ENCODE results near the gene TUT1. TPM values are rescaled to one million over a fixed set of nuclear protein-coding genes. Genes with fewer than 3 reads are reported as not detected.
"Not testable (repeated sequence)": the region's sequence is repeated elsewhere in the genome, so short reads cannot be mapped to it uniquely, and the experiment has no call there.

The TUT1 gene
- total and polyA plus RNA-seq, 2 donors from 2014 or later, result 18.7 to 29.5 TPM

GRCh38 chr11:62592989-62593421 is 1.7 kb upstream of the TUT1 start:
- TF ChIP-seq, protein P1, sequence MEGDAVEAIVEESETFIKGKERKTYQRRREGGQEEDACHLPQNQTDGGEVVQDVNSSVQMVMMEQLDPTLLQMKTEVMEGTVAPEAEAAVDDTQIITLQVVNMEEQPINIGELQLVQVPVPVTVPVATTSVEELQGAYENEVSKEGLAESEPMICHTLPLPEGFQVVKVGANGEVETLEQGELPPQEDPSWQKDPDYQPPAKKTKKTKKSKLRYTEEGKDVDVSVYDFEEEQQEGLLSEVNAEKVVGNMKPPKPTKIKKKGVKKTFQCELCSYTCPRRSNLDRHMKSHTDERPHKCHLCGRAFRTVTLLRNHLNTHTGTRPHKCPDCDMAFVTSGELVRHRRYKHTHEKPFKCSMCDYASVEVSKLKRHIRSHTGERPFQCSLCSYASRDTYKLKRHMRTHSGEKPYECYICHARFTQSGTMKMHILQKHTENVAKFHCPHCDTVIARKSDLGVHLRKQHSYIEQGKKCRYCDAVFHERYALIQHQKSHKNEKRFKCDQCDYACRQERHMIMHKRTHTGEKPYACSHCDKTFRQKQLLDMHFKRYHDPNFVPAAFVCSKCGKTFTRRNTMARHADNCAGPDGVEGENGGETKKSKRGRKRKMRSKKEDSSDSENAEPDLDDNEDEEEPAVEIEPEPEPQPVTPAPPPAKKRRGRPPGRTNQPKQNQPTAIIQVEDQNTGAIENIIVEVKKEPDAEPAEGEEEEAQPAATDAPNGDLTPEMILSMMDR (IDR thresholded peaks at IDR 0.05; ENCODE audit: borderline replicate concordance, extremely low read depth, insufficient read depth), result no peak
- intact Hi-C loops (cut with DNase I), result no loop called here
- H3K4me1 ChIP-seq (ENCODE audit: control insufficient read depth in 2 of 3, insufficient read depth in 2 of 3, low read depth in 1 of 3, low read length in 3 of 3), result peaks cover 4 to 16% (median 16%) of the 10 kb centered on the region in 3 donors
- H3K9me3 ChIP-seq (ENCODE audit: control insufficient read depth in 2 of 3, insufficient read depth in 1 of 3, low read length in 3 of 3), result no peaks in the 10 kb centered on the region
- H3K4me3 ChIP-seq (ENCODE audit: low read length in 3 of 3), result no peak overlapping the region
- no peaks in the 10 kb centered on the region for H3K27me3 ChIP-seq (ENCODE audit: control insufficient read depth, insufficient read depth, low read length)
- H3K27ac ChIP-seq (ENCODE audit: low read depth in 2 of 2, low read length in 2 of 2), result no peak overlapping the region
- peak overlapping the region in 1 of 3 donors; percentile 99 for H3K9ac ChIP-seq (ENCODE audit: low read length in 3 of 3)
- FAIRE-seq, result no peak
- H3K36me3 ChIP-seq (ENCODE audit: control insufficient read depth in 2 of 3, insufficient read depth in 3 of 3, low read length in 3 of 3), result peaks cover 7 to 40% (median 37%) of the 10 kb centered on the region in 3 donors
- DNase-seq, result peak in 1 of 5 donors; percentile 36

GRCh38 chr11:62592146-62592815 is 958 bp upstream of the TUT1 start:
- Histone ChIP-seq H3K9ac (ENCODE audit: low read length in 3 of 3) (peak overlapping the region; percentile 35 to 99 (median 90)), H3K36me3 (ENCODE audit: control insufficient read depth in 2 of 3, insufficient read depth in 3 of 3, low read length in 3 of 3) (peaks cover 3 to 40% (median 30%) of the 10 kb centered on the region in 3 donors), H3K4me1 (ENCODE audit: control insufficient read depth in 2 of 3, insufficient read depth in 2 of 3, low read depth in 1 of 3, low read length in 3 of 3) (peaks cover 4 to 16% (median 16%) of the 10 kb centered on the region in 3 donors), H3K27ac (ENCODE audit: low read depth in 2 of 2, low read length in 2 of 2) (peak overlapping the region; percentile 91 to 96), H3K4me3 (ENCODE audit: low read length in 3 of 3) (peak overlapping the region; percentile 72 to 93 (median 73)), H3K27me3 (ENCODE audit: control insufficient read depth, insufficient read depth, low read length) (no peaks in the 10 kb centered on the region), H3K9me3 (ENCODE audit: control insufficient read depth in 2 of 3, insufficient read depth in 1 of 3, low read length in 3 of 3) (no peaks in the 10 kb centered on the region)
- DNase-seq (peak in 1 of 5 donors; percentile 22), FAIRE-seq (no peak)
- intact Hi-C loops (cut with DNase I), result no loop called here
- TF ChIP-seq, protein P1 (IDR thresholded peaks at IDR 0.05; ENCODE audit: borderline replicate concordance, extremely low read depth, insufficient read depth), result no peak

- H3K36me3 ChIP-seq (ENCODE audit: control insufficient read depth in 2 of 3, insufficient read depth in 3 of 3, low read length in 3 of 3), result peaks cover 3 to 17% (median 10%) of the 10 kb centered on the region in 3 donors
- H3K4me3 ChIP-seq (ENCODE audit: low read length in 3 of 3), result no peak overlapping the region
- DNase-seq (peak in 2 of 5 donors; percentile 29 to 55), FAIRE-seq (no peak)
- TF ChIP-seq, protein P1 (IDR thresholded peaks at IDR 0.05; ENCODE audit: borderline replicate concordance, extremely low read depth, insufficient read depth), result no peak
- H3K9ac ChIP-seq (ENCODE audit: low read length in 3 of 3), result no peak overlapping the region
- no peak overlapping the region for H3K27ac ChIP-seq (ENCODE audit: low read depth in 2 of 2, low read length in 2 of 2)
- H3K27me3 ChIP-seq (ENCODE audit: control insufficient read depth, insufficient read depth, low read length), result no peaks in the 10 kb centered on the region
- peaks cover 4 to 16% (median 16%) of the 10 kb centered on the region in 3 donors for H3K4me1 ChIP-seq (ENCODE audit: control insufficient read depth in 2 of 3, insufficient read depth in 2 of 3, low read depth in 1 of 3, low read length in 3 of 3)
- intact Hi-C loops (cut with DNase I), result no loop called here
- H3K9me3 ChIP-seq (ENCODE audit: control insufficient read depth in 2 of 3, insufficient read depth in 1 of 3, low read length in 3 of 3), result no peaks in the 10 kb centered on the region
Observed at GRCh38 chr11:62588966-62589637, 2.2 kb downstream of the TUT1 start.

GRCh38 chr11:62585356-62585755 is 6.0 kb downstream of the TUT1 start:
- peak overlapping the region in 1 of 3 donors; percentile 19 for H3K9ac ChIP-seq (ENCODE audit: low read length in 3 of 3)
- H3K4me3 ChIP-seq (ENCODE audit: low read length in 3 of 3); H3K4me1 ChIP-seq (ENCODE audit: control insufficient read depth in 2 of 3, insufficient read depth in 2 of 3, low read depth in 1 of 3, low read length in 3 of 3); H3K9me3 ChIP-seq (ENCODE audit: control insufficient read depth in 2 of 3, insufficient read depth in 1 of 3, low read length in 3 of 3); H3K27me3 ChIP-seq (ENCODE audit: control insufficient read depth, insufficient read depth, low read length); intact Hi-C loops (cut with DNase I); FAIRE-seq: not testable (repeated sequence)
- DNase-seq, result peak in 1 of 5 donors; percentile 35
- peaks cover 3 to 32% (median 8%) of the 10 kb centered on the region in 3 donors for H3K36me3 ChIP-seq (ENCODE audit: control insufficient read depth in 2 of 3, insufficient read depth in 3 of 3, low read length in 3 of 3)
- peak overlapping the region; percentile 43 to 44 for H3K27ac ChIP-seq (ENCODE audit: low read depth in 2 of 2, low read length in 2 of 2)

DNA sequence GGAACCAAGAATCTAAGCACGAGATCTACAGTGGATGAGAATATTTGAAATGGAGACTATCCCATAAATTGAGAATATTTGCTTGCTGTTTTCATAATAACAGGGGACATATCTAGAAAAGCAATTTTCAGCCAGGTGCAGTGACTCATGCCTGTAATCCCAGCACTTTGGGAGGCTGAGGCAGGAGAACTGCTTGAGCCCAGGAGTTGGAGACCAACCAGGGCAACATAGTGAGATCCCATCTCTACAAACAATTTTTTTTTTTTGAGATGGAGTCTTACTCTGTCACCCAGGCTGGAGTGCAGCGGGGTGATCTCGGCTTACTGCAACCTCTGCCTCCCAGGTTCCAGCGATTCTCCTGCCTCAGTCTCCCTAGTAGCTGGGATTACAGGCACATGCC is 9.6 kb downstream of the TUT1 start:
- H3K9me3 ChIP-seq (ENCODE audit: control insufficient read depth in 2 of 3, insufficient read depth in 1 of 3, low read length in 3 of 3); H3K27ac ChIP-seq (ENCODE audit: low read depth in 2 of 2, low read length in 2 of 2); H3K4me3 ChIP-seq (ENCODE audit: low read length in 3 of 3); FAIRE-seq; H3K27me3 ChIP-seq (ENCODE audit: control insufficient read depth, insufficient read depth, low read length); H3K4me1 ChIP-seq (ENCODE audit: control insufficient read depth in 2 of 3, insufficient read depth in 2 of 3, low read depth in 1 of 3, low read length in 3 of 3); H3K9ac ChIP-seq (ENCODE audit: low read length in 3 of 3); DNase-seq; intact Hi-C loops (cut with DNase I): not testable (repeated sequence)
- peaks cover 4 to 33% (median 8%) of the 10 kb centered on the region in 3 donors for H3K36me3 ChIP-seq (ENCODE audit: control insufficient read depth in 2 of 3, insufficient read depth in 3 of 3, low read length in 3 of 3)
